BJ (cell line): Measurements from ENCODE around the gene FLACC1. TPM values are rescaled to one million over a fixed set of nuclear protein-coding genes. Genes with fewer than 3 reads are reported as not detected.

Experiments
- CTCF ChIA-PET: fragments of 350-600 bp; formaldehyde crosslinking; extraction: SDS; loops from one replicate; lab custom pipeline; 2021; ENCODE audit warnings: antibody characterized with exemption, inconsistent platforms; lab: Yijun Ruan, JAX
- POLR2A ChIA-PET: fragments of 300-600 bp; sonication (Branson Sonifier 250); formaldehyde crosslinking; extraction: SDS; loops from one replicate; lab custom pipeline; 2021; ENCODE audit warnings: antibody characterized with exemption; lab: Charles Lee
- DNase-seq: peaks from one replicate; pipeline ENCODE4 v3.0.0-alpha.2; 2011; ENCODE audit warnings: low read depth
- H3K27me3 ChIP-seq: 2 replicates; pipeline ENCODE4 v1.6.0; 2011; ENCODE audit warnings: low read length; ENCODE audit not compliant: control insufficient read depth, insufficient read depth
- H3K36me3 ChIP-seq: 2 replicates; pipeline ENCODE4 v1.5.1; 2011; ENCODE audit warnings: low read length; ENCODE audit not compliant: control insufficient read depth, insufficient read depth
- H3K4me3 ChIP-seq: 2 replicates; pipeline ENCODE4 v1.5.1; 2011; ENCODE audit warnings: low read depth, mild to moderate bottlenecking, control low read depth, low read length
- CTCF ChIP-seq: IDR thresholded peaks from 2 replicates; pipeline ENCODE4 v1.5.1; 2011; ENCODE audit warnings: low read depth, mild to moderate bottlenecking, control low read depth, inconsistent platforms, low read length, moderate library complexity; ENCODE audit not compliant: insufficient read depth
- polyA plus RNA-seq: library from polyadenylated mRNA; depleted of rRNA; stranded (reverse); fragments of >200 nt; gene quantifications from 2 replicates; pipeline ENCODE4 v1.2.3, GENCODE V29; 2011

Gene FLACC1
- polyA plus RNA-seq, 1 experiment = 0.49 TPM

- DNase-seq = no peak
- CTCF ChIA-PET = interaction anchor here (0.7 kb wide), 1 partner anchor 17 kb away, joined by 3 read pairs; no protein-coding TSS in a partner anchor
- H3K27me3 ChIP-seq = no peaks in the 10 kb centered on the region
- no peak for TF ChIP-seq CTCF
- no peaks in the 10 kb centered on the region for H3K36me3 ChIP-seq
- no peak overlapping the region for H3K4me3 ChIP-seq
- POLR2A ChIA-PET = no interaction called here
Observed at GRCh38 chr2:201254081-201254730, 102.9 kb downstream of the FLACC1 start.

GRCh38 chr2:201250741-201251140 is 106.4 kb downstream of the FLACC1 start:
- no peak for TF ChIP-seq CTCF
- Histone ChIP-seq H3K36me3 (no peaks in the 10 kb centered on the region), H3K27me3 (no peaks in the 10 kb centered on the region), H3K4me3 (no peak overlapping the region)
- DNase-seq = no peak
- ChIA-PET POLR2A (no interaction called here), CTCF (no interaction called here)

- DNase-seq = no peak
- CTCF ChIA-PET = no interaction called here
- H3K27me3 ChIP-seq = no peaks in the 10 kb centered on the region
- H3K36me3 ChIP-seq = no peaks in the 10 kb centered on the region
- H3K4me3 ChIP-seq = no peak overlapping the region
- no peak for TF ChIP-seq CTCF
- POLR2A ChIA-PET = no interaction called here
Observed at GRCh38 chr2:201249889-201250288, 107.3 kb downstream of the FLACC1 start.

GRCh38 chr2:201248288-201248844 is 108.8 kb downstream of the FLACC1 start:
- H3K27me3 ChIP-seq = no peaks in the 10 kb centered on the region
- CTCF ChIA-PET = no interaction called here
- POLR2A ChIA-PET = no interaction called here
- no peak for DNase-seq
- TF ChIP-seq CTCF = no peak
- no peak overlapping the region for H3K4me3 ChIP-seq
- no peaks in the 10 kb centered on the region for H3K36me3 ChIP-seq

GRCh38 chr2:201246280-201246679 is 110.9 kb downstream of the FLACC1 start:
- POLR2A ChIA-PET = no interaction called here
- no peaks in the 10 kb centered on the region for H3K36me3 ChIP-seq
- CTCF ChIA-PET = no interaction called here
- DNase-seq = no peak
- no peak for TF ChIP-seq CTCF
- H3K27me3 ChIP-seq = no peaks in the 10 kb centered on the region
- H3K4me3 ChIP-seq = no peak overlapping the region
